Measurements from ENCODE around the gene DNLZ. TPM values are rescaled to one million over a fixed set of nuclear protein-coding genes. Genes with fewer than 3 reads are reported as not detected.

DNLZ gene
- total and polyA plus RNA-seq, 4 donors: 2.0 to 7.1 (median 4.5) TPM

DNA sequence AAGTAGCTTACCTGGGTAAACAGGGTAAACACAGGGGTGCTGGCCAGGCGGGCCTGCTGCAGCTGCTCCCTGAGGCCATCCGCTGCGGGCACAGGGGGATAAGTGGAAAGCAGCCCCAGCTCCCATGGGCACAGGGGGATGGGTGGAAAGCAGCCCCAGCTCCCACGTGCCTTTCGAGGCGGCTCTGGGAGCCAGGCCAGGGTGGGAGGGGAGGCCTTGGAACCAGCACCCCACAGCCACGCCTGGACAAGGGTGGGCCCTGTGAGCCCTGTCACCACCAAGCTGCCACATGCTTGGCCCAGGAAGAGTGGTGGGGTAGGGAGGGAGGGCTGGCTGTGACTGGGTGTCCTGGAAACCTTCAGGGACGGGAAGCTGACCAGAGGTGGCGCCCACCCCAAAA lies 17.8 kb upstream of the DNLZ start:
- whole genome bisulfite sequencing: 90% methylated on average over 9 of the region's 9 CpGs
- H3K9ac ChIP-seq (ENCODE audit: low read depth in 1 of 2, low read length in 2 of 2): no peak overlapping the region
- H3K9me3 ChIP-seq (ENCODE audit: control insufficient read depth in 4 of 4, low read length in 3 of 4): no peaks in the 10 kb centered on the region
- no peak overlapping the region for H3K27ac ChIP-seq (ENCODE audit: low read depth in 1 of 2, low read length in 2 of 2)
- TF ChIP-seq YY1 (IDR thresholded peaks at IDR 0.05) (no peak), GABPA (IDR thresholded peaks at IDR 0.05 in 1 of 2, conservative IDR thresholded peaks at IDR 0.05 in 1 of 2) (no peak), RXRA (IDR thresholded peaks at IDR 0.05) (no peak), JUND (IDR thresholded peaks at IDR 0.05) (no peak), HNF4G (IDR thresholded peaks at IDR 0.05) (no peak), TAF1 (conservative IDR thresholded peaks at IDR 0.05) (no peak), HNF4A (conservative IDR thresholded peaks at IDR 0.05) (no peak), FOXA1 (IDR thresholded peaks at IDR 0.05) (no peak), SP1 (IDR thresholded peaks at IDR 0.05) (no peak), EGR1 (IDR thresholded peaks at IDR 0.05; ENCODE audit: low read depth in 2 of 2) (no peak), FOXA2 (IDR thresholded peaks at IDR 0.05) (no peak), RAD21 (IDR thresholded peaks at IDR 0.05) (no peak)
- TF ChIP-seq, protein P1, sequence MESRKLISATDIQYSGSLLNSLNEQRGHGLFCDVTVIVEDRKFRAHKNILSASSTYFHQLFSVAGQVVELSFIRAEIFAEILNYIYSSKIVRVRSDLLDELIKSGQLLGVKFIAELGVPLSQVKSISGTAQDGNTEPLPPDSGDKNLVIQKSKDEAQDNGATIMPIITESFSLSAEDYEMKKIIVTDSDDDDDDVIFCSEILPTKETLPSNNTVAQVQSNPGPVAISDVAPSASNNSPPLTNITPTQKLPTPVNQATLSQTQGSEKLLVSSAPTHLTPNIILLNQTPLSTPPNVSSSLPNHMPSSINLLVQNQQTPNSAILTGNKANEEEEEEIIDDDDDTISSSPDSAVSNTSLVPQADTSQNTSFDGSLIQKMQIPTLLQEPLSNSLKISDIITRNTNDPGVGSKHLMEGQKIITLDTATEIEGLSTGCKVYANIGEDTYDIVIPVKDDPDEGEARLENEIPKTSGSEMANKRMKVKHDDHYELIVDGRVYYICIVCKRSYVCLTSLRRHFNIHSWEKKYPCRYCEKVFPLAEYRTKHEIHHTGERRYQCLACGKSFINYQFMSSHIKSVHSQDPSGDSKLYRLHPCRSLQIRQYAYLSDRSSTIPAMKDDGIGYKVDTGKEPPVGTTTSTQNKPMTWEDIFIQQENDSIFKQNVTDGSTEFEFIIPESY (IDR thresholded peaks at IDR 0.05): no peak
- TF ChIP-seq, protein P2, sequence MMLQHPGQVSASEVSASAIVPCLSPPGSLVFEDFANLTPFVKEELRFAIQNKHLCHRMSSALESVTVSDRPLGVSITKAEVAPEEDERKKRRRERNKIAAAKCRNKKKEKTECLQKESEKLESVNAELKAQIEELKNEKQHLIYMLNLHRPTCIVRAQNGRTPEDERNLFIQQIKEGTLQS (IDR thresholded peaks at IDR 0.05): no peak
- TF ChIP-seq, protein P3, sequence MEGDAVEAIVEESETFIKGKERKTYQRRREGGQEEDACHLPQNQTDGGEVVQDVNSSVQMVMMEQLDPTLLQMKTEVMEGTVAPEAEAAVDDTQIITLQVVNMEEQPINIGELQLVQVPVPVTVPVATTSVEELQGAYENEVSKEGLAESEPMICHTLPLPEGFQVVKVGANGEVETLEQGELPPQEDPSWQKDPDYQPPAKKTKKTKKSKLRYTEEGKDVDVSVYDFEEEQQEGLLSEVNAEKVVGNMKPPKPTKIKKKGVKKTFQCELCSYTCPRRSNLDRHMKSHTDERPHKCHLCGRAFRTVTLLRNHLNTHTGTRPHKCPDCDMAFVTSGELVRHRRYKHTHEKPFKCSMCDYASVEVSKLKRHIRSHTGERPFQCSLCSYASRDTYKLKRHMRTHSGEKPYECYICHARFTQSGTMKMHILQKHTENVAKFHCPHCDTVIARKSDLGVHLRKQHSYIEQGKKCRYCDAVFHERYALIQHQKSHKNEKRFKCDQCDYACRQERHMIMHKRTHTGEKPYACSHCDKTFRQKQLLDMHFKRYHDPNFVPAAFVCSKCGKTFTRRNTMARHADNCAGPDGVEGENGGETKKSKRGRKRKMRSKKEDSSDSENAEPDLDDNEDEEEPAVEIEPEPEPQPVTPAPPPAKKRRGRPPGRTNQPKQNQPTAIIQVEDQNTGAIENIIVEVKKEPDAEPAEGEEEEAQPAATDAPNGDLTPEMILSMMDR (IDR thresholded peaks at IDR 0.05; ENCODE audit: low read depth, low read length, missing input control): no peak
- H3K27me3 ChIP-seq (ENCODE audit: control insufficient read depth in 4 of 4, insufficient read depth in 4 of 4, low read length in 3 of 4): no peaks in the 10 kb centered on the region
- peaks cover 0 to 15% (median 4%) of the 10 kb centered on the region in 4 donors for H3K4me1 ChIP-seq (ENCODE audit: control insufficient read depth in 4 of 4, insufficient read depth in 4 of 4, low read length in 3 of 4)
- H3K4me3 ChIP-seq (ENCODE audit: low read depth in 1 of 3, low read length in 3 of 3): no peak overlapping the region
- DNase-seq (ENCODE audit: low spot score): no peak
- peaks cover 6 to 63% (median 20%) of the 10 kb centered on the region in 4 donors for H3K36me3 ChIP-seq (ENCODE audit: control insufficient read depth in 4 of 4, insufficient read depth in 3 of 4, low read depth in 1 of 4, low read length in 3 of 4)

DNA sequence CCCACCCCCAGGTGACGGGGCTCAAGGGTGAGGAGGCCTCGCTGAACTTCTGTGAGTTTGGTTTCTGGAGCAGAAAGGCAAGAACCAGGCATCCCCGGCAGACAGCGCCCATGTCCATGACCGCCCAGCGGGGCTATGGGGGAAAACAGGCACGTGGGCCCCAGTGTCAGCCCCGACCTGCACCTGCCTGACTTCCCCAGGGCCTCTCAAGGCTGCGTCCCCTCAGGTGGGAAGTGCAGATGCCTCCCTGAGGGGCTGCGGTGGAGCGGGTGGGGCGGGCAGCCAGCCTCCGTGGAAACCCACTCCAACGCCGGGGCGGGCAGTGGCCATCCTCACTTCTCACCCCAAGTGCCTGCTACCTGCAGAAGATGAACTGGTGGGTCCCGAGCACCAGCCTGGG lies 16.8 kb upstream of the DNLZ start:
- peaks cover 6 to 58% (median 17%) of the 10 kb centered on the region in 4 donors for H3K36me3 ChIP-seq (ENCODE audit: control insufficient read depth in 4 of 4, insufficient read depth in 3 of 4, low read depth in 1 of 4, low read length in 3 of 4)
- no peak for DNase-seq (ENCODE audit: low spot score)
- WGBS: 94% methylated on average over 17 of the region's 17 CpGs

More for the DNA sequence above, 16.8 kb upstream of the DNLZ start:
- Histone ChIP-seq H3K27ac (ENCODE audit: low read depth in 1 of 2, low read length in 2 of 2) (no peak overlapping the region), H3K27me3 (ENCODE audit: control insufficient read depth in 4 of 4, insufficient read depth in 4 of 4, low read length in 3 of 4) (no peaks in the 10 kb centered on the region), H3K9me3 (ENCODE audit: control insufficient read depth in 4 of 4, low read length in 3 of 4) (no peaks in the 10 kb centered on the region), H3K4me1 (ENCODE audit: control insufficient read depth in 4 of 4, insufficient read depth in 4 of 4, low read length in 3 of 4) (peaks cover 0 to 15% (median 4%) of the 10 kb centered on the region in 4 donors), H3K9ac (ENCODE audit: low read depth in 1 of 2, low read length in 2 of 2) (no peak overlapping the region), H3K4me3 (ENCODE audit: low read depth in 1 of 3, low read length in 3 of 3) (no peak overlapping the region)
- no peak for TF ChIP-seq NR2F2 (IDR thresholded peaks at IDR 0.05)
- no peak for TF ChIP-seq JUND (IDR thresholded peaks at IDR 0.05)
- TF ChIP-seq, protein P1 (IDR thresholded peaks at IDR 0.05): no peak
- no peak for TF ChIP-seq RAD21 (IDR thresholded peaks at IDR 0.05)
- TF ChIP-seq GABPA (IDR thresholded peaks at IDR 0.05 in 1 of 2, conservative IDR thresholded peaks at IDR 0.05 in 1 of 2): no peak
- no peak for TF ChIP-seq SP1 (IDR thresholded peaks at IDR 0.05)
- TF ChIP-seq TAF1 (conservative IDR thresholded peaks at IDR 0.05): no peak
- no peak for TF ChIP-seq EGR1 (IDR thresholded peaks at IDR 0.05; ENCODE audit: low read depth in 2 of 2)
- TF ChIP-seq RXRA (IDR thresholded peaks at IDR 0.05): no peak
- no peak for TF ChIP-seq FOXA1 (IDR thresholded peaks at IDR 0.05)
- TF ChIP-seq FOXA2 (IDR thresholded peaks at IDR 0.05): no peak
- TF ChIP-seq HNF4G (IDR thresholded peaks at IDR 0.05): no peak
- TF ChIP-seq, protein P3 (IDR thresholded peaks at IDR 0.05; ENCODE audit: low read depth, low read length, missing input control): no peak
- TF ChIP-seq, protein P4, sequence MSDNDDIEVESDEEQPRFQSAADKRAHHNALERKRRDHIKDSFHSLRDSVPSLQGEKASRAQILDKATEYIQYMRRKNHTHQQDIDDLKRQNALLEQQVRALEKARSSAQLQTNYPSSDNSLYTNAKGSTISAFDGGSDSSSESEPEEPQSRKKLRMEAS (IDR thresholded peaks at IDR 0.05): no peak
- TF ChIP-seq, protein P5, sequence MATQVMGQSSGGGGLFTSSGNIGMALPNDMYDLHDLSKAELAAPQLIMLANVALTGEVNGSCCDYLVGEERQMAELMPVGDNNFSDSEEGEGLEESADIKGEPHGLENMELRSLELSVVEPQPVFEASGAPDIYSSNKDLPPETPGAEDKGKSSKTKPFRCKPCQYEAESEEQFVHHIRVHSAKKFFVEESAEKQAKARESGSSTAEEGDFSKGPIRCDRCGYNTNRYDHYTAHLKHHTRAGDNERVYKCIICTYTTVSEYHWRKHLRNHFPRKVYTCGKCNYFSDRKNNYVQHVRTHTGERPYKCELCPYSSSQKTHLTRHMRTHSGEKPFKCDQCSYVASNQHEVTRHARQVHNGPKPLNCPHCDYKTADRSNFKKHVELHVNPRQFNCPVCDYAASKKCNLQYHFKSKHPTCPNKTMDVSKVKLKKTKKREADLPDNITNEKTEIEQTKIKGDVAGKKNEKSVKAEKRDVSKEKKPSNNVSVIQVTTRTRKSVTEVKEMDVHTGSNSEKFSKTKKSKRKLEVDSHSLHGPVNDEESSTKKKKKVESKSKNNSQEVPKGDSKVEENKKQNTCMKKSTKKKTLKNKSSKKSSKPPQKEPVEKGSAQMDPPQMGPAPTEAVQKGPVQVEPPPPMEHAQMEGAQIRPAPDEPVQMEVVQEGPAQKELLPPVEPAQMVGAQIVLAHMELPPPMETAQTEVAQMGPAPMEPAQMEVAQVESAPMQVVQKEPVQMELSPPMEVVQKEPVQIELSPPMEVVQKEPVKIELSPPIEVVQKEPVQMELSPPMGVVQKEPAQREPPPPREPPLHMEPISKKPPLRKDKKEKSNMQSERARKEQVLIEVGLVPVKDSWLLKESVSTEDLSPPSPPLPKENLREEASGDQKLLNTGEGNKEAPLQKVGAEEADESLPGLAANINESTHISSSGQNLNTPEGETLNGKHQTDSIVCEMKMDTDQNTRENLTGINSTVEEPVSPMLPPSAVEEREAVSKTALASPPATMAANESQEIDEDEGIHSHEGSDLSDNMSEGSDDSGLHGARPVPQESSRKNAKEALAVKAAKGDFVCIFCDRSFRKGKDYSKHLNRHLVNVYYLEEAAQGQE (IDR thresholded peaks at IDR 0.05): no peak
- TF ChIP-seq HNF4A (conservative IDR thresholded peaks at IDR 0.05): no peak
- no peak for TF ChIP-seq YY1 (IDR thresholded peaks at IDR 0.05)
- TF ChIP-seq, protein P2 (IDR thresholded peaks at IDR 0.05): no peak
